Astrocyte (in vitro differentiated cells and primary cell): Measurements from ENCODE around the gene RPS6KA2. TPM values are rescaled to one million over a fixed set of nuclear protein-coding genes. Genes with fewer than 3 reads are reported as not detected.
A peak's percentile ranks its signal among the peaks of the same experiment; 100 is the strongest.

ENCODE experiments used
- DNase-seq: peaks from one replicate; pipeline ENCODE4 v3.0.0-alpha.2; 2010; ENCODE audit warnings: low read depth
- FAIRE-seq: peaks from 2 replicates; lab custom pipeline; 2011; peaks lifted over from hg19 to GRCh38; lab: Jason Lieb, UNC
- H2AFZ ChIP-seq: 2 replicates; pipeline ENCODE4 v1.6.0; 2012; ENCODE audit warnings: low read depth, low read length, inconsistent platforms
- H3K27ac ChIP-seq: 2 replicates; pipeline ENCODE4 v1.5.1; 2011; ENCODE audit warnings: low read depth, low read length, inconsistent platforms
- H3K27me3 ChIP-seq: 2 replicates; pipeline ENCODE4 v1.6.0; 2011; ENCODE audit warnings: low read length, inconsistent platforms; ENCODE audit not compliant: insufficient read depth
- H3K36me3 ChIP-seq: 2 replicates; pipeline ENCODE4 v1.5.1; 2011; ENCODE audit warnings: low read length, inconsistent platforms; ENCODE audit not compliant: insufficient read depth
- H3K4me1 ChIP-seq: 2 replicates; pipeline ENCODE4 v1.5.1; 2011; ENCODE audit warnings: low read length, inconsistent platforms; ENCODE audit not compliant: insufficient read depth
- H3K4me2 ChIP-seq: 2 replicates; pipeline ENCODE4 v1.6.0; 2012; ENCODE audit warnings: low read length, inconsistent platforms
- H3K4me3 ChIP-seq: 2 replicates; pipeline ENCODE4 v1.5.1; 2011; ENCODE audit warnings: low read depth, mild to moderate bottlenecking, low read length, inconsistent platforms; ENCODE audit not compliant: insufficient read depth
- H3K79me2 ChIP-seq: 2 replicates; pipeline ENCODE4 v1.6.0; 2012; ENCODE audit warnings: mild to moderate bottlenecking, low read length, inconsistent platforms; ENCODE audit not compliant: insufficient read depth
- H3K9ac ChIP-seq: 2 replicates; pipeline ENCODE4 v1.6.0; 2012; ENCODE audit warnings: mild to moderate bottlenecking, low read length, inconsistent platforms
- H3K9me3 ChIP-seq: 2 replicates; pipeline ENCODE4 v1.5.1; 2012; ENCODE audit warnings: low read depth, mild to moderate bottlenecking, low read length, inconsistent platforms; ENCODE audit not compliant: insufficient read depth
- H4K20me1 ChIP-seq: 2 replicates; pipeline ENCODE4 v1.6.0; 2012; ENCODE audit warnings: low read length, inconsistent platforms; ENCODE audit not compliant: insufficient read depth
- H3K27ac Mint-ChIP-seq: one replicate; pipeline ENCODE4 v1.8.0; 2021; ENCODE audit warnings: mild to moderate bottlenecking, mixed read lengths; ENCODE audit not compliant: unreplicated experiment
- H3K27me3 Mint-ChIP-seq: one replicate; pipeline ENCODE4 v1.8.0; 2021; ENCODE audit warnings: low read depth, mixed read lengths; ENCODE audit not compliant: unreplicated experiment
- H3K36me3 Mint-ChIP-seq: one replicate; pipeline ENCODE4 v1.8.0; 2021; ENCODE audit warnings: low read depth, mixed read lengths; ENCODE audit not compliant: unreplicated experiment
- H3K4me1 Mint-ChIP-seq: one replicate; pipeline ENCODE4 v1.8.0; 2021; ENCODE audit warnings: low read depth, mixed read lengths; ENCODE audit not compliant: unreplicated experiment
- H3K4me3 Mint-ChIP-seq: one replicate; pipeline ENCODE4 v1.8.0; 2021; ENCODE audit warnings: mild to moderate bottlenecking, moderate library complexity, mixed read lengths; ENCODE audit not compliant: unreplicated experiment
- H3K9me3 Mint-ChIP-seq: one replicate; pipeline ENCODE4 v1.8.0; 2021; ENCODE audit warnings: mild to moderate bottlenecking, mixed read lengths; ENCODE audit not compliant: unreplicated experiment
- EZH2 ChIP-seq: IDR thresholded peaks from 2 replicates; pipeline ENCODE4 v1.6.1; 2012; ENCODE audit warnings: mild to moderate bottlenecking, low read length, inconsistent platforms; ENCODE audit not compliant: insufficient read depth
- total RNA-seq: library from RNA; stranded (reverse); gene quantifications from 2 replicates; pipeline ENCODE4 v1.2.1, GENCODE V29; 2021
- TF ChIP-seq, protein P1 (sequence below): IDR thresholded peaks from 2 replicates; pipeline ENCODE4 v1.5.1; 2011; ENCODE audit warnings: low read depth, mild to moderate bottlenecking, inconsistent platforms, low read length, moderate library complexity; ENCODE audit not compliant: insufficient read depth

The RPS6KA2 gene
- total RNA-seq, 1 donor from 2014 or later: 33.5 TPM

DNA sequence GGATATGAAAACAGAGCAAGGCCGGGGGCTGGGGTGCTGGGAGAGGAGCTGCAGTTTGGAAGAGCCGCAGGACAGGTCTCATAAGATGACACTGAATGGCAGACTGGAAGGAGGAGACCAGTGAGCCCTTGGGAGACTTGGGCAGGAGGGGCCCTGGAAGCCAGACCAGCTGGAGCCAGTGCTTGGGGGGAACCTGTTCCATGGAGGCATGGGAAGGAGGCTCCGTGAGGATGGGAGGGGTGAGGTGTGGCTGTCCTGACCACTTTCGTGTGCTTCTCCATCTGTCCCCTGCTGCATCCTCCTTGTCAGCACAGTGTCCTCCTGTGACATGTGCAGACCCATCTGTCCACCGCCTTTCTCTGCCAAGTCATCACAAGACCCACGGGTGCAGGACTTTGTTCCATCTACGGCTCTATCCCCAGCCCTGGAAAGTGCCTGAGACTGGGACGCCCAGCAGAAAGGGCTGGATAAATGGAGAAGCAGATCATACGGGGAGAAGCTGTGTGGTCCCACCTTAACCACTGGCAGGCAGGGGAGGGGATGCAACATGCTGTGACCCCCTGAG, 159.5 kb downstream of the RPS6KA2 start:
- Mint-ChIP-seq H3K27ac (peak overlapping the region; percentile 18), H3K27me3 (no peaks in the 10 kb centered on the region), H3K9me3 (no peaks in the 10 kb centered on the region), H3K4me3 (no peak overlapping the region), H3K4me1 (peaks cover 13% of the 10 kb centered on the region), H3K36me3 (peaks cover 29% of the 10 kb centered on the region)
- Histone ChIP-seq H3K27me3 (no peaks in the 10 kb centered on the region), H2AFZ (no peak overlapping the region), H3K4me2 (no peak overlapping the region), H3K9me3 (no peaks in the 10 kb centered on the region), H3K9ac (no peak overlapping the region), H3K79me2 (no peaks in the 10 kb centered on the region), H3K36me3 (peaks cover 12% of the 10 kb centered on the region), H4K20me1 (peaks cover 5% of the 10 kb centered on the region), H3K4me1 (peaks cover 13% of the 10 kb centered on the region), H3K27ac (no peak overlapping the region), H3K4me3 (no peak overlapping the region)
- no peak for FAIRE-seq
- TF ChIP-seq, protein P1, sequence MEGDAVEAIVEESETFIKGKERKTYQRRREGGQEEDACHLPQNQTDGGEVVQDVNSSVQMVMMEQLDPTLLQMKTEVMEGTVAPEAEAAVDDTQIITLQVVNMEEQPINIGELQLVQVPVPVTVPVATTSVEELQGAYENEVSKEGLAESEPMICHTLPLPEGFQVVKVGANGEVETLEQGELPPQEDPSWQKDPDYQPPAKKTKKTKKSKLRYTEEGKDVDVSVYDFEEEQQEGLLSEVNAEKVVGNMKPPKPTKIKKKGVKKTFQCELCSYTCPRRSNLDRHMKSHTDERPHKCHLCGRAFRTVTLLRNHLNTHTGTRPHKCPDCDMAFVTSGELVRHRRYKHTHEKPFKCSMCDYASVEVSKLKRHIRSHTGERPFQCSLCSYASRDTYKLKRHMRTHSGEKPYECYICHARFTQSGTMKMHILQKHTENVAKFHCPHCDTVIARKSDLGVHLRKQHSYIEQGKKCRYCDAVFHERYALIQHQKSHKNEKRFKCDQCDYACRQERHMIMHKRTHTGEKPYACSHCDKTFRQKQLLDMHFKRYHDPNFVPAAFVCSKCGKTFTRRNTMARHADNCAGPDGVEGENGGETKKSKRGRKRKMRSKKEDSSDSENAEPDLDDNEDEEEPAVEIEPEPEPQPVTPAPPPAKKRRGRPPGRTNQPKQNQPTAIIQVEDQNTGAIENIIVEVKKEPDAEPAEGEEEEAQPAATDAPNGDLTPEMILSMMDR: no peak
- TF ChIP-seq EZH2: no peak
- no peak for DNase-seq

DNA sequence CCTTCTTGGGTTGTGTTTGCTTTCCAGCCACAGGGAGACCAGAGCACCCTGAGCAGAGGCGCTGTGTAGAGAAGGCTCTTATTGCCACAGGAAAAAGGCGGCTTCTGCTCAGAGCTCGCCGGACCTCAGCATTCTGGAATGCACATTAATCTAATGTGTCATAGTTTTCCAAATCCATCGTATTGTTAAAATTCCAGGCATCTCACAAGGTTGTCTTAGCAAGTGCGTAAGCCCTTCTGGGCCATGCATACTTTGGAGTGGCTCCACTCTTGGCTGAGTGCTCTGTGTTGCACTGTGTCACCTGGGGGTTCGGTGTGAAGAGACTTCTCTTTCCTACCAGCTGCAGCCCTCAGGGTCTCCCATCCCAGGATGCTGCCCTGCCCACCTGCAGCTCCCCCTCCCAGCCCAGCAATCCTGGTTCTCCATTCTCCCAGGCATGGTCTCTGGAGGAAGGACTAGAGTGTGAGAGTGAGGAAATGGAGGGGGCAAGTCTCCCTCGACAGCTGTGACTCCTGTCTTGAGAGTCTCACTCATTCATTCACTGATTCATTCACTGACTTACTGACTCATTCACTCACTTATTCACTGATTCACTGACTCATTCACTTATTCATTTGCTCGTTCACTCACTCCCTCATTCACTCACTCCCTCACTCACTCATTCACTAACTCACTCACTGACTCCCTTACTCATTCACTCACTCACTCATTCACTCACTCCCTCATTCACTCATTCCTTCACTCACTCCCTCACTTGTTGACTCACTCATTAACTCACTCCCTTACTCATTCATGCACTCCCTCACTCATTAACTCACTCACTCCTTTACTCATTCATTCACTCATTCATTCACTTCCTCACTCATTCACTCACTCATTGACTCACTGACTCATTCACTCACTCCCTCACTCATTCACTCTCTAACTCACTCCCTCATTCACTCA, 160.6 kb downstream of the RPS6KA2 start:
- Histone ChIP-seq H4K20me1 (peaks cover 5% of the 10 kb centered on the region), H3K27ac (peak overlapping the region; percentile 62), H3K4me3 (no peak overlapping the region), H3K79me2 (no peaks in the 10 kb centered on the region), H3K9me3 (no peaks in the 10 kb centered on the region), H3K27me3 (no peaks in the 10 kb centered on the region), H2AFZ (peak overlapping the region; percentile 12), H3K36me3 (peaks cover 12% of the 10 kb centered on the region), H3K4me1 (peaks cover 13% of the 10 kb centered on the region), H3K4me2 (peak overlapping the region; percentile 67), H3K9ac (peak overlapping the region; percentile 59)
- DNase-seq (peak; percentile 97), FAIRE-seq (peak; percentile 86)
- Mint-ChIP-seq H3K27me3 (no peaks in the 10 kb centered on the region), H3K27ac (no peak overlapping the region), H3K4me3 (no peak overlapping the region), H3K9me3 (no peaks in the 10 kb centered on the region), H3K36me3 (peaks cover 29% of the 10 kb centered on the region), H3K4me1 (peaks cover 13% of the 10 kb centered on the region)
- TF ChIP-seq EZH2: no peak
- TF ChIP-seq, protein P1: no peak
